DND-41 (cell line): ENCODE measurements around the gene OR2T8.

Source experiments
- CTCF ChIP-seq: IDR thresholded peaks from 2 replicates; pipeline ENCODE4 v1.5.1; 2012; ENCODE audit warnings: borderline replicate concordance, low read length, moderate library complexity, mild to moderate bottlenecking; ENCODE audit not compliant: poor library complexity, severe bottlenecking; ENCODE audit errors: extremely low read depth
- EZH2 ChIP-seq: IDR thresholded peaks from 3 replicates; pipeline ENCODE4 v1.6.1; 2012; ENCODE audit warnings: borderline replicate concordance, low read depth, mild to moderate bottlenecking, moderate library complexity, low read length, inconsistent platforms; ENCODE audit not compliant: severe bottlenecking

DNA sequence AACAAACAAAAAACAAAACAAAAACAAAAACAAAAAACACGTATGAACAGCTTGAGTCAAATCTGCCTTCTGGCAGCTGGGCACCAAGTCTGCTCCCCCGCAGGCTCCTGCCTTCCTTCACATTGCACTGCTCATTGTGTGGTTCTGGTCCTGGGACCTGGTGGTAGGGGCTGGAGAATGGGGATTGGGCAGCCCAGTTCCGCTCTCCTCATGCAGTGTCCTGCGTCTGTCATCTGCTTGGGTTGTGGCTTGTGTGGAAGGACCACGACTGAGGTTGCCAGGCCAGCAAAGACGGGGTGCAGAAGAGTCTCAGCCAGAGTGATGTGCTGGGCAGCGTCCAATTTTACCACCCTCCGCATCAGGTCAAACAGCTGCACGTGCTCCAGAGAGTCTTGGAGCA is 15.7 kb downstream of the OR2T8 start:
- TF ChIP-seq CTCF (no peak), EZH2 (no peak)
